HK-2 (cell line): ENCODE data around the gene MARS1.

Experiments
- DNase-seq: peaks from one replicate; pipeline ENCODE4 v3.0.0-alpha.2; 2018; ENCODE audit not compliant: unreplicated experiment

Gene MARS1

DNA sequence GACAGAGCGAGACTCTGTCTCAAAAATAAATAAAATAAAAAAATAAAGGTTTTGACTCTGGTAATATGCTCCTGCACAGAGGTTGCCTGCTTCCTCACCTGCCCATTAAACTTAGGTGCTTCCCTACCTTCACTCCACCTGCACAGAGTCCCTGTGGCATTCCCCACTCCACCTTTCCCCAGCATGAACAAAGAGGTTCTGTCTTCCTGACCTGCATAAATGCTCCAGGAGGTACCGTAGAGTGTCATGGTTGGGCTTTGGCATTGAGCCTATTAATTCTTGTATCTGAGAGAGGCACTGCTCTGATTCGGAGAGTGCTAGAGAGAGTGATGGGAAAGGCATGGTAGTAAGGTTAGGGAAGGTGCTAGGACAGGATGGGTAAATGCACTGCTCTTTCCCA lies 14.5 kb upstream of the MARS1 start:
- no peak for DNase-seq

DNA sequence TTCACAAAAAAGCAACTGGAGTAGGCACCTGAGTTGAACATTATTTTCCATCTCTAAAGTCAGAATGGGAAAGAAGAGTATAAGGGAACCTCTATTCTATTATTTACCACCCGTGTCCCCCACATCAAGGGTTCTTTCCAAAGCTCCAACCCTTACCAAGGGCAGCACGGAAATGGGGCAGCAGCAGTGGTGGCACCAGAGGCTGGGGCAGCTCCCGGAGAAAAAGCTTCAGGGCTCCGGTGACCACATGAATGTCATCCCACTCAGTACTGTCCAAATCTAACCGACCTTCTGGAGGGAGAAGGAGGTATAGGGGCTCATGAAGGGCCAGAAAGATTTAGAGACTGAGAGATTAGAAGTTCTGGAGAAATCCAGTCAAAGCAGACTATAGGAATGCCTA lies 14.0 kb upstream of the MARS1 start:
- no peak for DNase-seq

GRCh38 chr12:57474430-57474829 lies 13.4 kb upstream of the MARS1 start:
- DNase-seq: no peak

GRCh38 chr12:57474862-57475261 lies 13.0 kb upstream of the MARS1 start:
- DNase-seq: no peak

DNA sequence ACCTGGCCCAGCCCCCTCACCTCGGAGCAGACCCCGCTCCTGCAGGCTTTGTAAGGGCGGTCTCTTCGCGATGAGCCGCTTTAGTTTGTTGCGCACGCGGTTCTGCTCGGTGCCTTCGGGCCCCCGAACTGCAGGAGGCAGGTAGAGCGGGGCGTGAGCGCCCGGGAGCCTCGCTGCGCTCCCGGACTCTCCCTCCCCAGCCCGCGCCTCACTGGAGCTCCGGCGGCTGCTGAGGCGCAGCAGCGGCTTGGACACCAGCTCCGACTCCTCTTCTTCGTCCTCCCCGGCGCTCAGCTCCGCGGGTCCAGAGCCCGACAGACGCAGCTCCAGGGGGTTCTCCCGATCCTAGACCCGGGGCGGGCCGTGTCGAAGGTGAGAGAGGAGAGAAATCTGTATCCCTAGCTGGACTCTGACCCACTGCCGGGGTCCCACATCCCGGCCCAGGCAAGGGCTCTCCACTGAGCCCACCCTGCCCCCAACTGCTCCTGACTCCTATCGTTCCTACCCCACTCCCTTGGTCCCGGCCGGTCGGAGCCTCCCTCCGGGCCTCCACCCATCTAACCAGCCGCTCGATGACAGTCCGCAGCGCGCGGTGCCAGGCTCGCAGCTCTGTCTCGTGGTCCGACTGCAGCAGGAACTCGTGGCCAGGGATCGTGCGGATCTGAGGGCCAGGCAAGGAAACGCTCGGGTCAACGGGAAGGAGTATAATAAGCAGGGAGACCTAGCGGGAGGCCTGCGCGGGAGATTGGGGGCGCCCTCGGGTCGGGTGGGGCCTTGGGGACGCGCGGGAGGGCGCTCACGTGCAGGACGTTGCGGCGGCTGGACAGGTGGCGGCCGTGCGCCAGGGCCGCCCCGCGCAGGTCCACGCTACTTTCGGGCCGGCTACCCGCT lies 12.4 kb upstream of the MARS1 start:
- no peak for DNase-seq

DNA sequence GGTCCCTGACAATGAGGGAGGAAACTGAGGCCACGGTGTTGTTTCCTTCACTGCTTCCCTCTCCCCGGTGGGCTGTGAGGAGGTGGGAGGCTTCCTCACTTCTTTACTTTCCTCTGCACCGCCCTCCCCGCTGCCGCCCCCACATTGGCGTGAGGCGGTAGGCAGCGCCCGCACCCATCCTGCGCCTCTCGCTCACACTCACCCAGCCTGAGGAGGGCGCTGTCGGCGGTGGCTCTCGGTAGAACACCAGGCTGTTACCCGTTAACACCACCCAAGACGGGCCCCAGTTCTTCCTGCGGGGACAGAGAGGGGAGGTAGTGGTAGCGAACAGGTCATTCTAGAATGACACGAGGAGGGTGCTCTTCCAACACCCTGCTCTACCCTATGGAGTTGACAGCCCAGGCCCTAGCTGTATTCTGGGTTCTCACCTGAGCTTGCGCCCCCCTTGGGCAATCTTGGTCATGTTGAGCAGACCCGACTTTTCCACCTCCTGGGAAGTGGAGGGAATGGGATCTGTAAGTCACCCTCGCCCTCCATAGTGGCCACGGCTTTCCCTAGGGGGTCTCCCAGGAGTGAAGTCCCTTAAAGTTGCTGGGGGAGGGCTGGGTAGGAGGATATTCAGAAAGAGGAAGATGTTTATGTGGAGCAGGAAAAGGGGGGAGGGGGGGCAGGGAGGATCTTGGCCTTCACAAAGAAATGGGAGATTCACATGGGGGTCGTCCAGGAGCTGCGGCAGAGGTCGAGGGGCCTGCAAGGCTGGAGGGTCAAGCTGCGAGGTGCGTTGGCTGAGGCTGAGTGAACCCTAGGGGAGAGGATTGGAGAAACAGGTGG lies 11.5 kb upstream of the MARS1 start:
- no peak for DNase-seq

- DNase-seq: no peak
These were observed 10.7 kb upstream of the MARS1 start for GRCh38 chr12:57476993-57477709.

DNA sequence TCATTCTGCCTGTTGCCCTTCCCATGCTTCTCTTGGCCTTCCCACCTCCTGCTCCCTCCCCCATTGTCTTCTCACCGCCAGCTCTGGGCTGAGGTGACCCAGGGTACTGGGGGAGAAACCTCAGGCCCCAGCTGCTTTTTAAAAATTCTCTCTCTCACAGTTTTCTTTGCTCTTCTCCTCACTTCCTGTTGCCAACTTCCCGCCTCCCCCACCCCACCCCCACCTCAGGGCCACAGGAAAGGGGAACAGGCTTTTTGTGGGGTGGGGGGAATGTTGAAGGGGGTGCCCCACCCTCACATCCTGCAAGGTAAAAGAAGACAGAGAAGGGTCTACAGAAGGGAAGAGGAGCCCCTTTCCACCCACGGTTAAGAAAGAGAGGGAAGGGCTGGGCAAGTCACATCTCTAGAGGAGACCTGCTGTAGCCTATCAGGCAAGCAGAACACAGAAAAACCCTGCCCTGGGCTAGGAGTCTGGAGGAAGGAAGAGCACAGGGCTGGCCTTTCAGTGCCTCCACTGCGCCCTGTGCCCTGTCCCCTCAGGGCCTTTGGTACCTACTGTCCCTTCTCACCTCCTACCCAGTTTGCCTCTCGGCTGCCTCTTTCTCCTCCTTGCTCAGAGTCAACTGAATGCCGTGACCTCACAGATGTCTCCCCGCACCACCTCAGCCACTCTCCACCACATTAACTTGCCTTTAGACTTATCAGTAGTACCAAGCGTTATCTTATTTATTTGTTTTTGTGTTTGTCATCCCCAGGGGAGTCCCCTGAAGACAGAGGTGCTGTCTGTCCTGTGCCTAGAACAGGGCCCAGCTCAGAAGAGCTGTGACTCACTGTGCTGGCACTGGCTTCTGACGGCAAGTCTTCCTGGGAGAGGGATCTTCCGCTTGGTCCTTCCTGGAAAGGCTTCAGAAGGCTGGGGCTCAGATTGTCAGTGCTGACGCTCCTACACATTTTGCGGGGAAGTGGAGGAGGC lies 9.9 kb upstream of the MARS1 start:
- no peak for DNase-seq

DNA sequence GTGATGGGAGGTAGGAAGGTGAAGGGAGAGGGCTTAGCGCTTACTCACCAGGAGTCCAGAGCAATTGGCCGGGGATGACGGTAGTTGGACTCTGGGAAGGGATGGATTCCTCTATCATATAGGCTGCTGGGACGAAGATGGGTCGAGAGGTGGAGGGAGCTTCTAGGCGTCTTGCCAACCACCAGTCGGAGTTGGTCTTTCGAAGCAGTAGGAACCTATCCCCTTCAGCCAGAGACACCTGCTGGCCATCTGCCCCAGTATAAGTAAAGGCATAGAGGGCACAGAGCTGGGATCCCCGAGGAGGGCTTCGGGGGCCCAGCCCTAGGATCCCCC lies 8.9 kb upstream of the MARS1 start:
- no peak for DNase-seq

- DNase-seq: no peak
These were observed 8.3 kb upstream of the MARS1 start, which contains the start of gene ARHGAP9 for GRCh38 chr12:57479376-57480115. TSS of gene ARHGAP9 (minus strand) at chr12:57479866. CDS start at chr12:57479406, 460 bp downstream.

GRCh38 chr12:57481671-57482070 lies 6.2 kb upstream of the MARS1 start:
- no peak for DNase-seq

DNA sequence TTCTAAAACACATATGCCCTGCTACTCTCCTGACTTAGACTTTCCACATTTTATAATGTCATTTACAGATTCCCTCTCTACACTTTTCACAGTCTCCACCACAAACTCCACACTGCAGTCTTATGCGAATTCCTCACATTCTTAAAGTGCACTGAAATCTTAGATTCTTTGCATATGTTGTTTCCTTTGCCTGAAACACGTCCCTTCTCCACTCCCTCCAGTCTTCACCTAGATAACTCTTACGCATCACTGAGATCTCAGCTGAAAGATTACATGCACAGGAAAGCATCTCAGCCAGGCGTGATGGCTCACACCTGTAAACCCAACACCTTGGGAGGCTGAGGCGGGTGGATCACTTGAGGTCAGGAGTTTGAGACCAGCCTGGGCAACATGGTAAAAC lies 4.4 kb upstream of the MARS1 start:
- DNase-seq: no peak

GRCh38 chr12:57485695-57486094 lies 2.2 kb upstream of the MARS1 start:
- DNase-seq: no peak

- no peak for DNase-seq
These were observed 742 bp upstream of the MARS1 start for GRCh38 chr12:57487055-57487596.

GRCh38 chr12:57488402-57489156 lies 711 bp downstream of the MARS1 start:
- DNase-seq: no peak

GRCh38 chr12:57489157-57489641 lies 1.3 kb downstream of the MARS1 start:
- no peak for DNase-seq

DNA sequence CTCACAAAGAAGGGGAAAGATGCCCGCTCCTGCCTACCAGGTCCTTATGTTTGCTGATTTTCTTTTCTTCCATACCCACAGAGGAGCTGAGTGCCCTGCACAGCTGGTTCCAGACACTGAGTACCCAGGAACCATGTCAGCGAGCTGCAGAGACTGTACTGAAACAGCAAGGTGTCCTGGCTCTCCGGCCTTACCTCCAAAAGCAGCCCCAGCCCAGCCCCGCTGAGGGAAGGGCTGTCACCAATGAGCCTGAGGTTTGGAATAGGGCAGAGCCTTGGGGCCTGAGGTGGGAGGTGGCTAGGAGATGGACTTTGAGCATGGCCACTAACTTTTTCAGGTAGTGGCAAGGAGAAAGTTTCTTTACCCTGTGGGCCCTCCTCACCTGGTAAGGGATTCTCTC lies 2.3 kb downstream of the MARS1 start:
- no peak for DNase-seq

- no peak for DNase-seq
These were observed 3.8 kb downstream of the MARS1 start for GRCh38 chr12:57491393-57492280.
